Testis (tissue), 2 donors: ENCODE measurements around the gene RAMP3.

Experiments used
- CTCF ChIP-seq, 3 experiments: fragments of 450-650 bp in 2 of 3; fragments of 200-600 bp in 1 of 3; sonication (generic) in 1 of 3; IDR thresholded peaks; one replicate each; pipeline ENCODE4 v1.5.1; 2016 to 2019; ENCODE audit warnings: antibody characterized with exemption in 3 of 3, mild to moderate bottlenecking in 2 of 3, moderate library complexity in 1 of 3
- POLR2A ChIP-seq: fragments of 450-650 bp; IDR thresholded peaks from one replicate; pipeline ENCODE4 v1.6.1; 2017; ENCODE audit warnings: antibody characterized with exemption, mild to moderate bottlenecking, moderate library complexity

- no peak for TF ChIP-seq CTCF (IDR thresholded peaks at IDR 0.05)
- TF ChIP-seq POLR2A, result no peak
Observed at GRCh38 chr7:45143616-45144015, 14.0 kb upstream of the RAMP3 start.
